GM21515 (cell line): ENCODE data around the gene CCDC24.

ENCODE experiments used
- ATAC-seq: cut with Tn5 transposase; IDR thresholded peaks from one replicate; pipeline ENCODE4 v1.9.1; 2021; ENCODE audit not compliant: unreplicated experiment

CCDC24 gene

GRCh38 chr1:43991476-43992231, at the start of gene CCDC24:
Gene CCDC24 (plus strand): TSS chr1:43991599. CDS start chr1:43991879, 280 bp downstream.
- ATAC-seq = peak; percentile 59

GRCh38 chr1:43942411-43942810, 49.0 kb upstream of the CCDC24 start:
- ATAC-seq = no peak

- no peak for ATAC-seq
Measured at GRCh38 chr1:43944860-43945259, 46.5 kb upstream of the CCDC24 start.

DNA sequence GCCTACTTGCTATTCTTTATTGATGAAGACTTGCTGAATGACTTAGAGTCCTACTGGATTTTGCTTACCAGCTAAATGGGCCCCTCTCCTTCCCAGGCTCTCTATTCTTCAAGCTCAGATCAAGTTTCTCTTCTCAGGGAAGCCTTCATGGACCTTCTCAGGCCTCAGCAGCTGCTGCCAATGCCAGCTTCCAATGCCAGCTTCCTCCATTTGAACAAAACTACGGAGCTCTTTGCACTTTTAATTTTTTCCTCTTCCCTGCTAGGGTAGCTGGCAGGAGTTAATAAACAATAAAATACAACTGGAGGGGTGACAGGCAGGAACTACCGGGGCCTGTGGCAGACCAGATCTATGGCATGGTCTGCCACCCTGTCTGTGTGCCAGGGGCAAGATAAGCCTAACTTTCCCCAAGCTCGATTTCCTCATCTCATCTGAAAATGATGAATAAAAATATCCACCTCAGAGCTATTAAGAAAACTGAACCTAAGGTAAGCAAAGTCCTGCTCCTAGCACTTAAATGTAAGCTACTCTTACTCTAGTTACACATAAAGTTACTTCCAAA, 45.6 kb upstream of the CCDC24 start:
- no peak for ATAC-seq

DNA sequence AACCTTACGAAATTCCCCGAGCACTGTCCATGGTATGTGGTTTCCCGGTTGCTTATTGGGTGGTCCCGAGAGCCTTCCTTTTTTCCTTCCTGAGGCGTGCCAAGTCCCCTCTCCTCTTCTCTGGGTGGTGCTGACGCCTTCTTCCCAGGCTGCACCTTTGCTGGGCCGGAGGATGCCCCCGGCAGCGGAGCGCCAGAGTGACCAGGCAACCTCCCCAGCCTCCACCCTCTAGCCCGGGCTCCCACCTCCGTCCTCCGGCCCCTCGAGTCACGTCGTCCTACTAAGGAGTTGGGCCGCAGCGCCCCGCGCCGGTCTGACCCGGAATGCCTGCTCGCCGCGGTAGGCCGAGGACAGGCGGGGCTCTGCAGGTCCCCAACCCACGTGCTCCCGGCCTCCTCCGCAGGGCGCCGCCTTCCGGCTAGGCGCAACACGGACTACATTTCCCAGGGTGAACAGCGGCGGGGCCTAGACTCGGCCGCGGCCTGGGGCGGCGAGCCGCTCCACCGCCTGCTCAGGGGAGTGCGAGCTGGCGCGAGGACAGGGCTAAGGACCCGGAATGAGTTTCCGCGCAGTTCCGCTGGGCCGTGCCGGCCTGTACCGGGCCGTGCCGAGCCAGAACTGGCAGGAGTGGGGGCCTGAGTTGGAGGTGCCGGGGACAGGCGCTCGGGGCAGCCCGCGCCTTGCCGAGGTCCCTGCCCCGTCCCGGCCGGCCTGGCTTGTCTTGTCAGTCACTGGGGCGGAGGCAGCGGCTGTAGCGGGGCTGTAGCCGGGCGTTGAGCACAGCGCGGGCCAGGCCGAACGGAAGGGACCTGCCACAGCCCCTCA, 45.0 kb upstream of the CCDC24 start, which contains the start of gene IPO13:
Gene IPO13, plus strand, starts transcription at position 715 of the 825 bp plus-strand sequence. CDS start 651 bp downstream, outside the sequence.
- ATAC-seq = peak; percentile 89

- ATAC-seq = peak; percentile 14
Measured at GRCh38 chr1:43947061-43947873, 44.1 kb upstream of the CCDC24 start.

GRCh38 chr1:43947874-43948437, 43.4 kb upstream of the CCDC24 start:
- no peak for ATAC-seq

- ATAC-seq = no peak
Measured at GRCh38 chr1:43949678-43950077, 41.7 kb upstream of the CCDC24 start.

GRCh38 chr1:43951021-43951985, 40.1 kb upstream of the CCDC24 start:
- no peak for ATAC-seq

DNA sequence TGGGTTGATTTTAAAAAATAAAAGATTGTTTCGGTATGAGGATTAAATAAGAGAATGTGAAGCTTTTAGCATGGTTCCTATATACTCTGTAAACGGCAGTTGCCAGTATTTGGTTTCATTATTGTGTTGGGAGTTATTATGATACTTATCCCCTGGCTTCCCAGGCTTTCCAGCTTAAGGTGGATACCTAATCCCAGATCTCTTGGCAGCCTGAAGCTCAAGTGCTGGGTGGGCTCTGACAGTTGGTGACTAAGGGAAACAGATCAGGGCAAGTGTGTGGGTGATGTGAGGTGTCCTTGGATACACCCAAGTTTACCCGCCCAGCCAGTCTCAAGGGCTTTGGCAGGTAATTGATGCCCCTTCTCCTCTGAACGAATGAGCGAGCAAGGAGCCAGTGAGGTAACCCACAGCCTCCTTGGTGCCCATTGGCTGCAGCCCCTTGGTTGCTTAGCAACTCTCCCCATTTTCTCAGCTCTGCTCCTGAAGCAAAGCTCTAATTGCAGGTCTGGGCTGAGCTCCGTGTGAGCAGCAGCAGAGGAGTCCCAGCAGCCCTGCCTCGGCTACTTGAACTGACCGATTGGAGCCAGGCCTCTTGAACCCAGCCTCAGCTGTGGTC, 38.6 kb upstream of the CCDC24 start:
- ATAC-seq = no peak

DNA sequence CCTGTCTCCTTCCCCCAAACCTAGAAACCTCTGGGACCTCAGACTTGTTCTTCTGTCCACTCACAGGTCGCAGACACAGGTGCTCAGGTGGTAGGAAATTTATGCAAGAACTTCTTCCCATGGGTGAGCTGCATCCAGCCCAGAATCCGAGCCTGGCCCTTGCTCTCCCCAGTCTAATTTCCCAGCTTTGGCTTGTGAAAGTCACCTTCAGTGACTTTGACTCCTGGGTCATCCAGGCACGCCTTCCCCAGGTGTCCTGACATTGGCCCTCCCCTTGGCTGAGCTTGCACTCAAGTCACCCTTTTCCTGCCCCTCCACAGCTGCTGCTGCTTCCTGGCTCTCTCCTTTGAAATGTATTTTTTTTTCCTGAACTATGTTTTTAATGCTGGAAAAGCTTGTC, 38.0 kb upstream of the CCDC24 start:
- ATAC-seq = no peak

DNA sequence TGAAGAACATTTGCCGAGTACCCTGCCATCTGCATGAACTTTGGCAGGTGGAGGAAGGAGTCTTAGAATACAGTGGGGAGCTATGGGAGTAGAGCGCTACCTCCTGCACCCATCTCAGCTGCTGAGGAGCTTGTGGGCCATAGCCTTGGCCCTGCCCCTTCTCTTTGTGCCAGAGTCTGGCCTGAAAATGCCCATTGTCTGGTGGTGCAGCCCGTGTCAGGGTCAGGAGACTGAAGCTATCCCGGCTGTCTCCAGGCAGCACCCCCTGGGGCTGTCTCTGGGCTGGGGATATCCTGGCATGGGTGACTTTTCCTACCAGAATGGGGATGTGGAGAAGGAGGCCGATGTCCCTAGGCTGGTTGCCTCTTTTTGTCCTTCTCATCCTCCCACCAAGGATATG, 37.4 kb upstream of the CCDC24 start:
- ATAC-seq = no peak

DNA sequence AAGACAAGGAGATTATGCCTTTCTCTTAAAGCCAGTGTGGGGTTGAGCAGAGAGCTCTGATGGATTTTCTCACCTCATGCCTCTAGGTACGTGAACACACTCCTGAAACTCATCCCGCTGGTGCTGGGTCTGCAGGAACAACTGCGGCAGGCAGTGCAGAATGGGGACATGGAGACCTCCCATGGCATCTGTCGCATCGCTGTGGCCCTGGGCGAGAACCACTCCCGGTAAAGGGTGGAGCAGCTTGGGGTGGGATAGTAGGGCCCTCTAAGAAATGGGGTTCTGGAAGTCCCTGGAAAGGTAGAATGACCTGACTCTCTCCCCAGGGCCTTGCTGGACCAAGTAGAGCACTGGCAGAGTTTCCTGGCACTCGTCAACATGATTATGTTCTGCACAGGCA, 35.2 kb upstream of the CCDC24 start:
- ATAC-seq = no peak

GRCh38 chr1:43957407-43958040, 33.9 kb upstream of the CCDC24 start:
- ATAC-seq = no peak

GRCh38 chr1:43958351-43959255, 32.8 kb upstream of the CCDC24 start:
- no peak for ATAC-seq

DNA sequence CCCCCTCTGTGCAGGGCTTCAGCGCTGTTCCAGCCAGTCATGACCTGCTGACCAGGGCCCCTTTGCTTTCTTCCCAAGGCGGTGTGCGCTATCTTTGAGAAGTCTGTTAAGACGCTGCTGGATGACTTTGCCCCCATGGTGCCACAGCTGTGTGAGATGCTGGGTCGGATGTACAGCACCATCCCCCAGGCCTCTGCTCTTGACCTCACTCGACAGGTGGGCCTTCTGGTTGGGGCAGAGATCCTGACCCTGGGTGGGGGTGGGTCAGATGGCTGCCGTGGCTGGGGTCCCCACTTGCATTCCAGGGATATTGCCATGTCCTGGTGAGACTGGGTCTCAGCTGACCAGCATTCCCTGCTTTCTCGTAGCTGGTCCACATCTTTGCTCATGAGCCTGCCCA, 30.6 kb upstream of the CCDC24 start:
- ATAC-seq = no peak

DNA sequence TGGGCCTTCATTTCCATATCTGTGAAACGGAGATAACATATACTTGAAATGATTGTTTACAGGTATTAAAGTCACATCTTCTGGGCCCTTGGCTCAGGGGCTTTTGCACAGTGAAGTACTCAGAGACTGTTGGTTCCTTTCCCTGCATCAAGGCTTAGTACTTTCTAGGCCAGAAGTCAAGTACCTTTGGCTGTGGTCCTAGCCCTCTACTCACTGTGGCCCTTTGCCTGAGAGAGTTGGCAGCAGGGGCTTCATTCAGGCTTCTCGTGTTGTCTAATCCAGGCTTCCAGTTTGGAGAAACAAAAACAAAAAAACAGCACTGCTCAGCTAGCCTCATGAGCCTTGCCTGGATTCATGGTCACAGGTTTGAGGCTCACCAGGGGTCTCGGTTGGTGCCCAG, 29.7 kb upstream of the CCDC24 start:
- ATAC-seq = no peak

DNA sequence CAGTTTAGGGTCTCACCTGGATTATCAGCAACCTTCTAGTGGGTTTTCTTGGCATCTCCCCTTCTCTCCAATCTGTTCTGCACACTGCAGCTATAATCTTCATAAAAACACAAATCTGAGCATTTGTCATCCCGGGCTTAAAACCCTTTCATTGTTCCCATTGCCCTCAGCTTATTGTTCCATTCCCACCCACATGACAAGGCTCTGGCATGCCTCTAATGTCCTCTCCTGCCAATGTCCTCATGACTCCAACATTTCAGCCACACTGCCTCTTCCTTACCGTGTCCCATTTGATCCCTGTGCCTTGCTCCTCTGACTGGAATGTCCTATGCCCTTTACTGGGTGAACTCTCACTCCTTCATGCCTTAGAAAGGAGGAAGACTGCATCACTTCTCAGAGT, 29.1 kb upstream of the CCDC24 start:
- ATAC-seq = no peak
